SK-N-SH treated with all-trans-retinoic acid at 6 μM for 48 hours (cell line): ENCODE data around the gene COG3.
"Not testable (repeated sequence)": the region's sequence is repeated elsewhere in the genome, so short reads cannot be mapped to it uniquely, and the experiment has no call there.

Experiments used
- ATAC-seq: fragments of 200-7000 bp; cut with Tn5 transposase; 3 replicates; pipeline ENCODE4 v1.9.1; 2020; ENCODE audit warnings: mild to moderate bottlenecking, moderate library complexity
- ARNTL ChIP-seq: fragments of 450-650 bp; formaldehyde crosslinking; IDR thresholded peaks from 2 replicates; pipeline ENCODE4 v1.5.0; 2020; ENCODE audit warnings: low read depth, mild to moderate bottlenecking, moderate library complexity, borderline replicate concordance
- CSDC2 ChIP-seq: fragments of 250-450 bp; sonication (Bioruptor Pico); IDR thresholded peaks from 2 replicates; pipeline ENCODE4 v1.5.0; 2020; ENCODE audit warnings: mild to moderate bottlenecking, moderate library complexity
- CSRNP3 ChIP-seq: fragments of 250-450 bp; sonication (Bioruptor Pico); IDR thresholded peaks from 2 replicates; pipeline ENCODE4 v1.5.1; 2021; ENCODE audit warnings: mild to moderate bottlenecking, moderate library complexity
- ESRRG ChIP-seq: fragments of 250-450 bp; sonication (Bioruptor Pico); IDR thresholded peaks from 2 replicates; pipeline ENCODE4 v1.6.1; 2021; ENCODE audit warnings: mild to moderate bottlenecking
- ISL1 ChIP-seq: fragments of 250-450 bp; sonication (Bioruptor Pico); IDR thresholded peaks from 2 replicates; pipeline ENCODE4 v2.1.2; 2022; ENCODE audit warnings: mild to moderate bottlenecking, moderate library complexity
- OSR1 ChIP-seq: fragments of 250-450 bp; sonication (Bioruptor Pico); IDR thresholded peaks from 2 replicates; pipeline ENCODE4 v1.8.0; 2022; ENCODE audit warnings: moderate library complexity, mild to moderate bottlenecking, inconsistent platforms
- PATZ1 ChIP-seq: fragments of 250-450 bp; sonication (Bioruptor Pico); IDR thresholded peaks from 2 replicates; pipeline ENCODE4 v1.8.0; 2020; ENCODE audit warnings: mild to moderate bottlenecking, moderate library complexity, borderline replicate concordance
- POU6F1 ChIP-seq: fragments of 250-450 bp; sonication (Bioruptor Pico); IDR thresholded peaks from 2 replicates; pipeline ENCODE4 v1.8.0; 2021; ENCODE audit warnings: low read depth, mild to moderate bottlenecking, moderate library complexity, borderline replicate concordance
- PPARA ChIP-seq: fragments of 250-450 bp; sonication (Bioruptor Pico); IDR thresholded peaks from 2 replicates; pipeline ENCODE4 v1.5.0; 2020; ENCODE audit warnings: mild to moderate bottlenecking, borderline replicate concordance
- SNAI2 ChIP-seq: fragments of 250-450 bp; sonication (Bioruptor Pico); IDR thresholded peaks from 2 replicates; pipeline ENCODE4 v1.5.0; 2020; ENCODE audit warnings: mild to moderate bottlenecking, moderate library complexity
- TCF4 ChIP-seq: fragments of 250-450 bp; sonication (Bioruptor Pico); IDR thresholded peaks from 2 replicates; pipeline ENCODE4 v1.8.0; 2021; ENCODE audit warnings: mild to moderate bottlenecking, moderate library complexity, borderline replicate concordance
- TOX ChIP-seq: fragments of 250-450 bp; sonication (Bioruptor Pico); IDR thresholded peaks from 2 replicates; pipeline ENCODE4 v1.8.0; 2021; ENCODE audit warnings: mild to moderate bottlenecking, moderate library complexity, borderline replicate concordance
- ZC3H10 ChIP-seq: fragments of 250-450 bp; sonication (Bioruptor Pico); IDR thresholded peaks from 2 replicates; pipeline ENCODE4 v1.5.1; 2021; ENCODE audit warnings: mild to moderate bottlenecking, moderate library complexity
- ZFP3 ChIP-seq: fragments of 250-450 bp; sonication (Bioruptor Pico); IDR thresholded peaks from 2 replicates; pipeline ENCODE4 v1.5.0; 2020; ENCODE audit warnings: mild to moderate bottlenecking, moderate library complexity
- ZFP30 ChIP-seq: fragments of 450-650 bp; formaldehyde crosslinking; IDR thresholded peaks from 2 replicates; pipeline ENCODE4 v1.5.0; 2022; ENCODE audit warnings: mild to moderate bottlenecking, moderate library complexity
- ZNF565 ChIP-seq: fragments of 450-650 bp; formaldehyde crosslinking; conservative IDR thresholded peaks from 2 replicates; pipeline ENCODE4 v1.5.0; 2020; ENCODE audit warnings: low read depth, mild to moderate bottlenecking, moderate library complexity
- ZNF70 ChIP-seq: fragments of 450-650 bp; formaldehyde crosslinking; IDR thresholded peaks from 2 replicates; pipeline ENCODE4 v1.5.0; 2020; ENCODE audit warnings: mild to moderate bottlenecking, moderate library complexity
- ZNF8 ChIP-seq: fragments of 450-650 bp; formaldehyde crosslinking; IDR thresholded peaks from 2 replicates; pipeline ENCODE4 v1.5.0; 2020; ENCODE audit warnings: mild to moderate bottlenecking, moderate library complexity
- TF ChIP-seq, protein P1 (sequence below): fragments of 250-450 bp; sonication (Bioruptor Pico); IDR thresholded peaks from 2 replicates; pipeline ENCODE4 v1.5.1; 2020; ENCODE audit warnings: low read depth, mild to moderate bottlenecking, moderate library complexity
- TF ChIP-seq, protein P2 (sequence below): fragments of 250-450 bp; sonication (Bioruptor Pico); IDR thresholded peaks from 2 replicates; pipeline ENCODE4 v1.5.0; 2020; ENCODE audit warnings: mild to moderate bottlenecking, moderate library complexity

The COG3 gene

DNA sequence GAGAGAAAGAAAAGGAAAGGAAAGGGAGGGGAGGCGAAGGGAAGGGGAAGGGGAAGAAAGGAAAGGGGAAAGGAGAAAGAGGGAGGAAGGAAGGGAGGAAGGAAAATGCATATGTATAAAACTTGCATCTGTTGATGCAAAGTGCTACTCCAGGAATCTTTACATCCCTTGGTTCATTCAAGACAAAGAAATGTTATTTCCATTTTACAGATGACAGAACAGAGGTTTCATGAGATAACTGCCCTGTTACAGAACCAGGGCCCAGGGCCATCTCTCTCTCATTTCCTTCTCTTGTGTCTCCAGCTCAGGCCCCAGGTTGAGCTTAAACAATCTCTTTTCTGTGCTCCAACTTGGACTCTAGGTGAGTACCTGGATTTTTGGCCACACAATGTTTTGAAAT, 44.8 kb upstream of the COG3 start:
- TF ChIP-seq ZNF565 (CRISPR knock-in tag) (no peak), ISL1 (CRISPR knock-in tag) (no peak), PATZ1 (CRISPR knock-in tag) (no peak), ESRRG (no peak), ZNF8 (no peak)
- TF ChIP-seq, all 23 proteins: peak for 0
- ATAC-seq, result no peak

DNA sequence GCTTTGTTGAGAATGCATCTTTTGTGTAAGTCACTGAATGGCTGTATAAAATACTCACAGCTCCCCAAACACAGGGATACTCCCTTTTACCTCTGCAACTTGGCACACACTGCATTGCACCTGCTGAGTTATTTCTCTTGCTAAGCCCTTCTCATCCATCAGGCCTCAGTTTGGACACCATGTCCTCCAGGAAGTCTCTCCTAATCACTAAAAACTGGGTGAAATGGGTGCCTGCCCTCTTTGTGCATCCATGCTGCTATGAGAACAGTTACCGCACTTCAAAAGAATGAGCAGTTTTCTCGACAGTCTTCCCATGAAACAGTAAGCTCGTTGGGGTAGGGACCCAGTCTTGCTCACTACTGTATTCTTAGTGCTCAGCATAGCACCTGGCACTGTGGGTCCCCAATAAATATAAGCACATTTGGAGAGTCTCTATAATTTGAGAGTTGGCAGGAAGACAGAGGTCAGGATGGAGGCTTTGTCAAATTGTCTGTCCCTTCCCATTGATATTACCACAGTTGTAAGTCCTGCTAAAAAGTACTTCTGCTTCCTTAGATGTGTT, 41.9 kb upstream of the COG3 start:
- TF ChIP-seq ZNF8 (no peak), TCF4 (no peak), PPARA (no peak), ZFP3 (CRISPR knock-in tag) (no peak), PATZ1 (CRISPR knock-in tag) (no peak), ZC3H10 (CRISPR knock-in tag) (no peak), ZFP30 (no peak), POU6F1 (CRISPR knock-in tag) (no peak), TOX (CRISPR knock-in tag) (no peak), ESRRG (no peak), CSDC2 (CRISPR knock-in tag) (no peak), ISL1 (CRISPR knock-in tag) (no peak), CSRNP3 (CRISPR knock-in tag) (no peak), OSR1 (CRISPR knock-in tag) (no peak), ZNF70 (CRISPR knock-in tag) (no peak), SNAI2 (CRISPR knock-in tag) (no peak), ZNF565 (CRISPR knock-in tag) (no peak), ARNTL (no peak)
- TF ChIP-seq, protein P1, sequence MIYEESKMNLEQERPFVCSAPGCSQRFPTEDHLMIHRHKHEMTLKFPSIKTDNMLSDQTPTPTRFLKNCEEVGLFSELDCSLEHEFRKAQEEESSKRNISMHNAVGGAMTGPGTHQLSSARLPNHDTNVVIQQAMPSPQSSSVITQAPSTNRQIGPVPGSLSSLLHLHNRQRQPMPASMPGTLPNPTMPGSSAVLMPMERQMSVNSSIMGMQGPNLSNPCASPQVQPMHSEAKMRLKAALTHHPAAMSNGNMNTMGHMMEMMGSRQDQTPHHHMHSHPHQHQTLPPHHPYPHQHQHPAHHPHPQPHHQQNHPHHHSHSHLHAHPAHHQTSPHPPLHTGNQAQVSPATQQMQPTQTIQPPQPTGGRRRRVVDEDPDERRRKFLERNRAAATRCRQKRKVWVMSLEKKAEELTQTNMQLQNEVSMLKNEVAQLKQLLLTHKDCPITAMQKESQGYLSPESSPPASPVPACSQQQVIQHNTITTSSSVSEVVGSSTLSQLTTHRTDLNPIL (CRISPR knock-in tag), result no peak
- TF ChIP-seq, protein P2, sequence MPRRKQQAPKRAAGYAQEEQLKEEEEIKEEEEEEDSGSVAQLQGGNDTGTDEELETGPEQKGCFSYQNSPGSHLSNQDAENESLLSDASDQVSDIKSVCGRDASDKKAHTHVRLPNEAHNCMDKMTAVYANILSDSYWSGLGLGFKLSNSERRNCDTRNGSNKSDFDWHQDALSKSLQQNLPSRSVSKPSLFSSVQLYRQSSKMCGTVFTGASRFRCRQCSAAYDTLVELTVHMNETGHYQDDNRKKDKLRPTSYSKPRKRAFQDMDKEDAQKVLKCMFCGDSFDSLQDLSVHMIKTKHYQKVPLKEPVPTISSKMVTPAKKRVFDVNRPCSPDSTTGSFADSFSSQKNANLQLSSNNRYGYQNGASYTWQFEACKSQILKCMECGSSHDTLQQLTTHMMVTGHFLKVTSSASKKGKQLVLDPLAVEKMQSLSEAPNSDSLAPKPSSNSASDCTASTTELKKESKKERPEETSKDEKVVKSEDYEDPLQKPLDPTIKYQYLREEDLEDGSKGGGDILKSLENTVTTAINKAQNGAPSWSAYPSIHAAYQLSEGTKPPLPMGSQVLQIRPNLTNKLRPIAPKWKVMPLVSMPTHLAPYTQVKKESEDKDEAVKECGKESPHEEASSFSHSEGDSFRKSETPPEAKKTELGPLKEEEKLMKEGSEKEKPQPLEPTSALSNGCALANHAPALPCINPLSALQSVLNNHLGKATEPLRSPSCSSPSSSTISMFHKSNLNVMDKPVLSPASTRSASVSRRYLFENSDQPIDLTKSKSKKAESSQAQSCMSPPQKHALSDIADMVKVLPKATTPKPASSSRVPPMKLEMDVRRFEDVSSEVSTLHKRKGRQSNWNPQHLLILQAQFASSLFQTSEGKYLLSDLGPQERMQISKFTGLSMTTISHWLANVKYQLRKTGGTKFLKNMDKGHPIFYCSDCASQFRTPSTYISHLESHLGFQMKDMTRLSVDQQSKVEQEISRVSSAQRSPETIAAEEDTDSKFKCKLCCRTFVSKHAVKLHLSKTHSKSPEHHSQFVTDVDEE, result no peak
- TF ChIP-seq, all 23 proteins: peak for 0

GRCh38 chr13:45426056-45426841, 38.5 kb upstream of the COG3 start:
- ATAC-seq, result not testable (repeated sequence)

More for the DNA sequence above, 41.9 kb upstream of the COG3 start:
- ATAC-seq, result no peak
